Endodermal cell (in vitro differentiated cells): ENCODE measurements around the gene IGF2R. TPM values are rescaled to one million over a fixed set of nuclear protein-coding genes. Genes with fewer than 3 reads are reported as not detected.

Experiments used
- DNase-seq: peaks from one replicate; pipeline ENCODE4 v3.0.0-alpha.2; 2017
- H3K27ac ChIP-seq: 2 replicates; pipeline ENCODE4 v1.5.1; 2013; ENCODE audit warnings: mild to moderate bottlenecking, low read depth, low read length, moderate library complexity
- H3K27me3 ChIP-seq: 2 replicates; pipeline ENCODE4 v1.6.1; 2013; ENCODE audit warnings: mild to moderate bottlenecking, low read length, moderate library complexity; ENCODE audit not compliant: insufficient read depth, control insufficient read depth, poor library complexity, severe bottlenecking
- H3K36me3 ChIP-seq: 2 replicates; pipeline ENCODE4 v1.7.0; 2013; ENCODE audit warnings: mild to moderate bottlenecking, low read length, moderate library complexity; ENCODE audit not compliant: control insufficient read depth, insufficient read depth
- H3K4me1 ChIP-seq: one replicate; pipeline ENCODE4 v1.7.0; 2013; ENCODE audit warnings: low read length; ENCODE audit not compliant: control insufficient read depth, insufficient read depth
- H3K4me3 ChIP-seq: 2 replicates; pipeline ENCODE4 v1.5.1; 2013; ENCODE audit warnings: mild to moderate bottlenecking, low read length, moderate library complexity
- H3K9ac ChIP-seq: 2 replicates; pipeline ENCODE4 v1.6.1; 2013; ENCODE audit warnings: mild to moderate bottlenecking, low read length, moderate library complexity; ENCODE audit not compliant: poor library complexity, severe bottlenecking; ENCODE audit errors: extremely low read depth
- H3K9me3 ChIP-seq: 2 replicates; pipeline ENCODE4 v1.6.1; 2013; ENCODE audit warnings: mild to moderate bottlenecking, low read length, moderate library complexity; ENCODE audit not compliant: control insufficient read depth
- H3K27ac Mint-ChIP-seq: 2 replicates; pipeline ENCODE4 v1.8.0; 2020; ENCODE audit warnings: mixed read lengths
- H3K27me3 Mint-ChIP-seq: 2 replicates; pipeline ENCODE4 v1.8.0; 2021; ENCODE audit warnings: mild to moderate bottlenecking, mixed read lengths; ENCODE audit not compliant: insufficient read depth
- H3K36me3 Mint-ChIP-seq: 2 replicates; pipeline ENCODE4 v1.8.0; 2020; ENCODE audit warnings: low read depth, mixed read lengths
- H3K4me1 Mint-ChIP-seq: 2 replicates; pipeline ENCODE4 v1.8.0; 2020; ENCODE audit warnings: mixed read lengths
- H3K4me3 Mint-ChIP-seq: 2 replicates; pipeline ENCODE4 v1.8.0; 2020; ENCODE audit warnings: mild to moderate bottlenecking, moderate library complexity, mixed read lengths
- H3K9me3 Mint-ChIP-seq: 2 replicates; pipeline ENCODE4 v1.8.0; 2020; ENCODE audit warnings: mild to moderate bottlenecking, mixed read lengths
- CTCF ChIP-seq: fragments of 200-600 bp; sonication (generic); conservative IDR thresholded peaks from 2 replicates; pipeline ENCODE4 v1.5.0; 2021; ENCODE audit warnings: antibody characterized with exemption, mild to moderate bottlenecking
- WGBS, 2 experiments: methylation state at CpG; one replicate each; pipeline versions ENCODE4 v1.1.5 to v1.1.7; 2013; ENCODE audit warnings: missing lambda C conversion rate in 2 of 2, mixed read lengths in 1 of 2; ENCODE audit not compliant: insufficient coverage in 1 of 2, insufficient read length in 1 of 2; 5-methylcytosine and 5-hydroxymethylcytosine counted together
- total RNA-seq, 2 donors: library from RNA; stranded (reverse); fragmentation: NEBNext Ultra II Directional in 1 of 2; extraction: Animal tissue kit (Norgen Biotek cat#: 25700) in 1 of 2; gene quantifications; 2 replicates in 1 of 2; 3 replicates in 1 of 2; pipeline ENCODE4 v1.2.1, GENCODE V29; 2021

The IGF2R gene
- total RNA-seq, 2 donors from 2014 or later, result 103 to 130 TPM

DNA sequence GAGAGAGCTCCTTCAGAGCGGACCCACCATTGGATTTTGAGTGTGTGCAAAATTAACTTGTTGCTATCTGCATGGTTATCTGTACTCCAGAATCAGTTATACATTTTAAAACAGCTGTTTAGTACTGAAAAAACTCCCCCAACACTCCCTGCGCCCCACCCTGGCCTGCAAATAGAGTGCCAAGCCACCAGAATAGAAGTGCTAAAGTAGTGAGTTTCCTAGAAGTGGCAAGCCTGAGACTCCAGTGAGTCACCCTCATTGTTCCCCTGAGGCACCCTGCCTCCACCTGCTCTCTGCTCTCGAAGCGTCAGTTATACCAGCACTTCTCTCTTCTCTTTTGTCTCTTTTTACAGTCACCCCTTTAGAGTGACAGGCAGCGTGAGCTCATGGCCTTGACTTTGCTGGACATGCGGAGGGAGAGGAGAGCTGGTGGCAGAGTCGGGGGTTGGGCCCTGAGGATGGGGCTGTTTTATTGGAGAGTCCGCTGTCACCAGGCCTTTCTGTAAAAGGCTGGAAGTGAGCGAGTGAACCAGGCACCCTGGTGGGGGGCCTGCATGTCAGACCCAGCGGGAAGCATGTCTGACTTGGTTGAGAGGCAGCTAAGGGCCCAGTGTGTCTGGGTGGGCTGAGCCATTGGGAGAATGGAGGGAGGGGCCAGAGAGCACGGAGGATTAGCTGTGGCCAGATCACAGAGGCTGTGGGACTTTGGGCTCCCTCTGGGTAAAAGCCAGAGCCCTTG lies 10.4 kb downstream of the IGF2R start:
- no peak overlapping the region for H3K4me3 Mint-ChIP-seq
- no peaks in the 10 kb centered on the region for H3K9me3 ChIP-seq

GRCh38 chr6:159980474-159980873 lies 11.6 kb downstream of the IGF2R start:
- DNase-seq, result no peak
- Mint-ChIP-seq H3K36me3 (no peaks in the 10 kb centered on the region), H3K4me3 (no peak overlapping the region), H3K27me3 (no peaks in the 10 kb centered on the region), H3K9me3 (no peaks in the 10 kb centered on the region), H3K4me1 (peaks cover 55% of the 10 kb centered on the region), H3K27ac (no peak overlapping the region)
- no peaks in the 10 kb centered on the region for H3K27me3 ChIP-seq
- 95% methylated on average over 5 of the region's 5 CpGs; no CpG with 5 or more reads in 1 of the 2 experiments for WGBS, 2 experiments
- no peak overlapping the region for H3K4me3 ChIP-seq
- no peaks in the 10 kb centered on the region for H3K36me3 ChIP-seq
- H3K27ac ChIP-seq, result no peak overlapping the region
- H3K4me1 ChIP-seq, result peaks cover 22% of the 10 kb centered on the region
- no peak overlapping the region for H3K9ac ChIP-seq
- TF ChIP-seq CTCF, result no peak
- no peaks in the 10 kb centered on the region for H3K9me3 ChIP-seq

More for the DNA sequence above, 10.4 kb downstream of the IGF2R start:
- H3K4me1 Mint-ChIP-seq, result peaks cover 57% of the 10 kb centered on the region
- no peak overlapping the region for H3K4me3 ChIP-seq
- no peaks in the 10 kb centered on the region for H3K36me3 ChIP-seq
- WGBS, 2 experiments, result 60% methylated on average over 11 of the region's 11 CpGs; no CpG with 5 or more reads in 1 of the 2 experiments
- H3K9me3 Mint-ChIP-seq, result no peaks in the 10 kb centered on the region
- H3K4me1 ChIP-seq, result peaks cover 22% of the 10 kb centered on the region
- no peaks in the 10 kb centered on the region for H3K27me3 Mint-ChIP-seq
- DNase-seq, result peak; percentile 83
- H3K27ac ChIP-seq, result peak overlapping the region; percentile 49
- H3K9ac ChIP-seq, result no peak overlapping the region
- H3K36me3 Mint-ChIP-seq, result no peaks in the 10 kb centered on the region
- no peaks in the 10 kb centered on the region for H3K27me3 ChIP-seq
- peak overlapping the region; percentile 45 for H3K27ac Mint-ChIP-seq
- no peak for TF ChIP-seq CTCF

DNA sequence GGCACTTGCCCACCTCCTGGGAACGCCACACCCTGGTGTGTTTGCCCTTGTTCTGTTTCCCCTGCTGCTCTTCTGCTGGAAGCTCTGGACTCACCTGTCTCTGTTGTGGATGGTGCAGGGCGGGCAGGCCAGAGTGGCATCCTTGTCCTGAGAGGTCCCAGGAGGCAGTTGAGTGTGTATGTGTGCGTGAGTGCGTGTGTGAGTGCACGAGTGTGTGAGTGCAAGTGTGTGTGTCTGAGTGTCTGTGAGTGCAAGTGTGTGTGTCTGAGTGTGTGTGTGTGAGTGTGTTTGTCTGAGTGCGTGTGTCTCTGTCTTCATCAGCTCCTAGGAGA lies 12.2 kb downstream of the IGF2R start:
- H3K4me3 Mint-ChIP-seq, result no peak overlapping the region
- no peaks in the 10 kb centered on the region for H3K27me3 ChIP-seq

More for the DNA sequence above, 12.2 kb downstream of the IGF2R start:
- peaks cover 53% of the 10 kb centered on the region for H3K4me1 Mint-ChIP-seq
- H3K27ac ChIP-seq, result no peak overlapping the region
- no peaks in the 10 kb centered on the region for H3K9me3 ChIP-seq
- peaks cover 22% of the 10 kb centered on the region for H3K4me1 ChIP-seq
- no peak overlapping the region for H3K9ac ChIP-seq
- no peak overlapping the region for H3K27ac Mint-ChIP-seq
- H3K36me3 Mint-ChIP-seq, result no peaks in the 10 kb centered on the region
- no peaks in the 10 kb centered on the region for H3K36me3 ChIP-seq
- DNase-seq, result no peak
- H3K9me3 Mint-ChIP-seq, result no peaks in the 10 kb centered on the region
- no peak overlapping the region for H3K4me3 ChIP-seq
- H3K27me3 Mint-ChIP-seq, result no peaks in the 10 kb centered on the region
- 82 to 91% methylated on average over 3 to 6 of the region's 6 CpGs for WGBS, 2 experiments
- TF ChIP-seq CTCF, result no peak
